HEK293 (cell line): Measurements from ENCODE around the gene ZNF841.

ENCODE experiments used
- CTCF ChIA-PET: fragments of 350-600 bp; formaldehyde crosslinking; extraction: SDS; loops from one replicate; lab custom pipeline; 2021; ENCODE audit warnings: antibody characterized with exemption; lab: Yijun Ruan, JAX
- POLR2A ChIA-PET: fragments of 300-600 bp; formaldehyde crosslinking; extraction: SDS; loops from one replicate; lab custom pipeline; 2020; ENCODE audit warnings: antibody characterized with exemption, inconsistent platforms; lab: Yijun Ruan, JAX
- H3K27ac ChIP-seq: fragments of 200-500 bp; sonication (Bioruptor generic); 2 replicates; pipeline ENCODE4 v1.5.1; 2014; ENCODE audit warnings: low read depth, low read length, control low read depth, inconsistent platforms; ENCODE audit errors: extremely low read depth
- H3K36me3 ChIP-seq, 2 experiments: fragments of 200-500 bp in 1 of 2; sonication (Bioruptor generic) in 1 of 2; 1 replicate in 1 of 2; 2 replicates in 1 of 2; pipeline ENCODE4 v1.5.1; 2014 to 2017; ENCODE audit warnings: inconsistent platforms in 2 of 2, low read length in 2 of 2; ENCODE audit not compliant: control insufficient read depth in 2 of 2, insufficient read depth in 1 of 2
- H3K4me1 ChIP-seq: fragments of 200-500 bp; sonication (Bioruptor generic); 2 replicates; pipeline ENCODE4 v1.5.1; 2014; ENCODE audit warnings: mild to moderate bottlenecking, low read length, inconsistent platforms; ENCODE audit not compliant: control insufficient read depth, insufficient read depth
- H3K4me3 ChIP-seq: 2 replicates; pipeline ENCODE4 v1.5.1; 2011; ENCODE audit warnings: low read depth, mild to moderate bottlenecking, control low read depth, low read length, moderate library complexity
- H3K9me3 ChIP-seq: fragments of 200-500 bp; sonication (Bioruptor generic); 2 replicates; pipeline ENCODE4 v1.5.1; 2014; ENCODE audit warnings: low read depth, low read length, inconsistent platforms; ENCODE audit not compliant: control insufficient read depth, insufficient read depth
- GLI2 ChIP-seq: fragments of 450-650 bp; formaldehyde crosslinking; IDR thresholded peaks from 2 replicates; pipeline ENCODE4; 2017; ENCODE audit warnings: missing biosample characterization, missing genetic modification characterization, low read depth, borderline replicate concordance
- GLIS1 ChIP-seq: fragments of 450-650 bp; formaldehyde crosslinking; IDR thresholded peaks from 2 replicates; pipeline ENCODE4 v1.5.1; 2016; ENCODE audit warnings: missing biosample characterization, missing genetic modification characterization
- IKZF3 ChIP-seq: fragments of 450-650 bp; IDR thresholded peaks from 2 replicates; pipeline ENCODE4 v1.5.0; 2018; ENCODE audit warnings: missing biosample characterization, mild to moderate bottlenecking, missing genetic modification characterization, moderate library complexity
- KLF1 ChIP-seq: fragments of 450-650 bp; formaldehyde crosslinking; IDR thresholded peaks from 2 replicates; pipeline ENCODE4 v1.5.1; 2016; ENCODE audit warnings: missing biosample characterization, missing genetic modification characterization
- KLF8 ChIP-seq: fragments of 450-650 bp; formaldehyde crosslinking; IDR thresholded peaks from 2 replicates; pipeline ENCODE4 v1.5.1; 2016; ENCODE audit warnings: missing biosample characterization, missing genetic modification characterization
- KLF9 ChIP-seq: fragments of 450-650 bp; formaldehyde crosslinking; IDR thresholded peaks from 2 replicates; pipeline ENCODE4 v1.5.1; 2016; ENCODE audit warnings: missing biosample characterization, missing genetic modification characterization, low read depth
- PRDM1 ChIP-seq: fragments of 450-650 bp; formaldehyde crosslinking; IDR thresholded peaks from 2 replicates; pipeline ENCODE4; 2016; ENCODE audit warnings: missing biosample characterization, missing genetic modification characterization
- SALL2 ChIP-seq: fragments of 450-650 bp; formaldehyde crosslinking; IDR thresholded peaks from 2 replicates; pipeline ENCODE4 v1.5.0; 2017; ENCODE audit warnings: missing biosample characterization, mild to moderate bottlenecking, missing genetic modification characterization, borderline replicate concordance
- SCRT1 ChIP-seq: fragments of 450-650 bp; formaldehyde crosslinking; IDR thresholded peaks from 2 replicates; pipeline ENCODE4 v1.5.1; 2016; ENCODE audit warnings: missing biosample characterization, missing genetic modification characterization, borderline replicate concordance
- SCRT2 ChIP-seq: fragments of 450-650 bp; formaldehyde crosslinking; IDR thresholded peaks from 2 replicates; pipeline ENCODE4 v1.5.1; 2016; ENCODE audit warnings: missing biosample characterization, missing genetic modification characterization
- ZBTB17 ChIP-seq: fragments of 450-650 bp; formaldehyde crosslinking; IDR thresholded peaks from 2 replicates; pipeline ENCODE4 v1.5.1; 2016; ENCODE audit warnings: missing biosample characterization, missing genetic modification characterization
- ZBTB20 ChIP-seq: fragments of 450-650 bp; formaldehyde crosslinking; IDR thresholded peaks from 2 replicates; pipeline ENCODE4 v1.5.1; 2016; ENCODE audit warnings: missing biosample characterization, missing genetic modification characterization
- ZBTB21 ChIP-seq: fragments of 450-650 bp; formaldehyde crosslinking; IDR thresholded peaks from 2 replicates; pipeline ENCODE4 v1.5.1; 2017; ENCODE audit warnings: missing biosample characterization, missing genetic modification characterization
- ZFP37 ChIP-seq: fragments of 450-650 bp; formaldehyde crosslinking; IDR thresholded peaks from 2 replicates; pipeline ENCODE4 v1.5.1; 2016; ENCODE audit warnings: missing biosample characterization, missing genetic modification characterization
- ZNF146 ChIP-seq: fragments of 450-650 bp; formaldehyde crosslinking; IDR thresholded peaks from 2 replicates; pipeline ENCODE4 v1.5.1; 2016; ENCODE audit warnings: missing biosample characterization, missing genetic modification characterization
- ZNF292 ChIP-seq: fragments of 450-650 bp; formaldehyde crosslinking; IDR thresholded peaks from 2 replicates; pipeline ENCODE4 v1.5.1; 2016; ENCODE audit warnings: low read depth, missing biosample characterization, missing genetic modification characterization, borderline replicate concordance
- ZNF37A ChIP-seq: fragments of 450-650 bp; IDR thresholded peaks from 2 replicates; pipeline ENCODE4 v1.5.1; 2018; ENCODE audit warnings: missing biosample characterization, missing genetic modification characterization
- ZNF391 ChIP-seq: fragments of 450-650 bp; formaldehyde crosslinking; IDR thresholded peaks from 2 replicates; pipeline ENCODE4 v1.5.1; 2016; ENCODE audit warnings: low read depth, missing biosample characterization, missing genetic modification characterization, borderline replicate concordance
- ZNF433 ChIP-seq: fragments of 450-650 bp; formaldehyde crosslinking; IDR thresholded peaks from 2 replicates; pipeline ENCODE4 v1.5.1; 2016; ENCODE audit warnings: missing biosample characterization, missing genetic modification characterization, low read depth
- ZNF501 ChIP-seq: fragments of 450-650 bp; formaldehyde crosslinking; IDR thresholded peaks from 2 replicates; pipeline ENCODE4 v1.5.1; 2016; ENCODE audit warnings: missing biosample characterization, missing genetic modification characterization
- ZNF510 ChIP-seq: fragments of 450-650 bp; formaldehyde crosslinking; IDR thresholded peaks from 2 replicates; pipeline ENCODE4 v1.5.1; 2018; ENCODE audit warnings: mild to moderate bottlenecking, missing genetic modification characterization, missing biosample characterization; ENCODE audit not compliant: insufficient replicate concordance
- ZNF549 ChIP-seq: fragments of 450-650 bp; IDR thresholded peaks from 2 replicates; pipeline ENCODE4 v1.5.1; 2018; ENCODE audit warnings: missing biosample characterization, missing genetic modification characterization, mild to moderate bottlenecking, inconsistent platforms, moderate library complexity
- ZNF561 ChIP-seq: fragments of 450-650 bp; IDR thresholded peaks from 2 replicates; pipeline ENCODE4 v1.5.1; 2018; ENCODE audit warnings: missing biosample characterization, missing genetic modification characterization, borderline replicate concordance
- ZNF585B ChIP-seq: fragments of 450-650 bp; formaldehyde crosslinking; IDR thresholded peaks from 2 replicates; pipeline ENCODE4 v1.5.1; 2016; ENCODE audit warnings: missing biosample characterization, missing genetic modification characterization
- ZNF600 ChIP-seq: fragments of 450-650 bp; formaldehyde crosslinking; IDR thresholded peaks from 2 replicates; pipeline ENCODE4 v1.5.1; 2016; ENCODE audit warnings: missing biosample characterization, missing genetic modification characterization
- ZNF654 ChIP-seq: fragments of 450-650 bp; formaldehyde crosslinking; IDR thresholded peaks from 2 replicates; pipeline ENCODE4 v1.5.1; 2016; ENCODE audit warnings: low read depth, missing biosample characterization, missing genetic modification characterization
- ZNF701 ChIP-seq: fragments of 450-650 bp; formaldehyde crosslinking; IDR thresholded peaks from 2 replicates; pipeline ENCODE4 v1.5.1; 2016; ENCODE audit warnings: missing biosample characterization, missing genetic modification characterization
- ZNF837 ChIP-seq: fragments of 450-650 bp; formaldehyde crosslinking; IDR thresholded peaks from 2 replicates; pipeline ENCODE4 v1.5.1; 2016; ENCODE audit warnings: missing biosample characterization, missing genetic modification characterization
- ZSCAN30 ChIP-seq: fragments of 450-650 bp; IDR thresholded peaks from 2 replicates; pipeline ENCODE4 v1.5.1; 2018; ENCODE audit warnings: missing biosample characterization, mild to moderate bottlenecking, missing genetic modification characterization, moderate library complexity
- TF ChIP-seq, protein P1 (sequence below): fragments of 450-650 bp; formaldehyde crosslinking; IDR thresholded peaks from 2 replicates; pipeline ENCODE4 v1.5.1; 2016; ENCODE audit warnings: missing biosample characterization, missing genetic modification characterization
- TF ChIP-seq, protein P2 (sequence below): fragments of 450-650 bp; formaldehyde crosslinking; IDR thresholded peaks from 2 replicates; pipeline ENCODE4 v1.5.1; 2016; ENCODE audit warnings: missing biosample characterization, missing genetic modification characterization, low read depth
- TF ChIP-seq, protein P3 (sequence below): fragments of 450-650 bp; formaldehyde crosslinking; IDR thresholded peaks from 2 replicates; pipeline ENCODE4 v1.5.1; 2016; ENCODE audit warnings: missing biosample characterization, missing genetic modification characterization

Gene ZNF841

DNA sequence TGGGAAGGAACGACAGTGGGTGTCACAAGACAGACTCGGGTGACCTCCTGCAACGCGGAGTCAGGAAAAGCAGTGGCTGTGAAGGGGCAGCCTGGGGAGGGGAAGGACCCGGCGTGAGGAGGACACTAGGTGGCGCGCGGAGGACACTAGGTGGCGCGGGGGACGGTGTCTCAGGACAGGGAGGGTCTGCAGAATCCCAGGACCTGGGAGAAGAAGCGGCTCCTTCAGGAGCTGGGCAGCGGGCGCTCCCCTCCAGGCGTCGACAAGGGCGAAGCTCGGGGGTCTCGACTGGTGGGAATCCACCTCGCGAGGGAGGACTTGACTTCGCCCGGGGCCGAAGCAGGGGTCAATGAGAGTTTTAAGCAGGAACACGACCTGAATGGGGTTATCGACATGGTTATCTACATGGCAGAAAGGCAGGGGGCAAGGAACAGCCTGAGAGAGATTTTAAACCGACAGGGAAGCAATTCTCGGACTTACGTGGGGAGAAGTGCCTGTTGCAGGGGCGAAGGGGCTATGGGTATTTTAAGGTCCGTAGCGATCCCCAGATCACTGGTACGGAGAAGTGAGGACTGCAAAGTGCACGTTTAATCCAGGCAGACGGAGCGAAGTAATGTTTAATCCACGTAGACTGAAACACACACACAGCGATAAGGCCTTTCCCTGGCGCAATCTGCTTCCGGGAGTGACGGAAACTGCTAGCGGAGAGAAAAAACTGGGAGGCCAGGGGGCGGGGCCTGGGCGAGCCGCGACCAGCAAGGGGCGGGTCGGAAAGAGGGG is 43.9 kb upstream of the ZNF841 start, which contains the start of gene ZNF616:
Gene ZNF616 (minus strand): TSS at position 687 of the 780 bp plus-strand sequence. CDS start 9,426 bp downstream, outside the sequence.
- POLR2A ChIA-PET = interaction anchor here (0.5 to 2.3 kb wide), 3 partner anchors 50 to 1121 kb away, joined by 4 to 17 read pairs (median 8); partner anchors contain the start of gene PPP2R1A
- TF ChIP-seq ZNF561 (peak; percentile 75), ZNF585B (tag by site-specific recombination) (no peak; the same call in 1 of the 2 replicates), SCRT1 (tag by site-specific recombination) (peak; percentile 71; the same call in 1 of the 2 replicates), ZNF600 (0 out of 2 replicates have a peak, but pooled peaks have one; percentile 30), ZSCAN30 (tag by site-specific recombination) (0 out of 2 replicates have a peak, but pooled peaks have one; percentile 39), GLIS1 (tag by site-specific recombination) (peak; percentile 88), ZNF37A (tag by site-specific recombination) (no peak), PRDM1 (tag by site-specific recombination) (peak; percentile 48; the same call in 1 of the 2 replicates), ZNF701 (no peak), ZBTB21 (tag by site-specific recombination) (0 out of 2 replicates have a peak, but pooled peaks have one; percentile 9), KLF9 (peak; percentile 94; the same call in 1 of the 2 replicates), SCRT2 (peak; percentile 93), ZNF501 (peak; percentile 17; the same call in 1 of the 2 replicates), ZNF292 (no peak), ZNF654 (tag by site-specific recombination) (peak; percentile 82), SALL2 (tag by site-specific recombination) (no peak), ZNF549 (tag by site-specific recombination) (peak; percentile 62; the same call in 1 of the 2 replicates), ZBTB20 (tag by site-specific recombination) (0 out of 2 replicates have a peak, but pooled peaks have one; percentile 7), ZNF146 (no peak), IKZF3 (peak; percentile 83), GLI2 (tag by site-specific recombination) (no peak), ZNF510 (tag by site-specific recombination) (no peak), ZFP37 (tag by site-specific recombination) (peak; percentile 75; the same call in 1 of the 2 replicates), ZNF433 (tag by site-specific recombination) (no peak), KLF1 (peak; percentile 24), ZNF391 (tag by site-specific recombination) (0 out of 2 replicates have a peak, but pooled peaks have one; percentile 22), ZNF837 (no peak), KLF8 (peak; percentile 88), ZBTB17 (peak; percentile 92)
- TF ChIP-seq, protein P1, sequence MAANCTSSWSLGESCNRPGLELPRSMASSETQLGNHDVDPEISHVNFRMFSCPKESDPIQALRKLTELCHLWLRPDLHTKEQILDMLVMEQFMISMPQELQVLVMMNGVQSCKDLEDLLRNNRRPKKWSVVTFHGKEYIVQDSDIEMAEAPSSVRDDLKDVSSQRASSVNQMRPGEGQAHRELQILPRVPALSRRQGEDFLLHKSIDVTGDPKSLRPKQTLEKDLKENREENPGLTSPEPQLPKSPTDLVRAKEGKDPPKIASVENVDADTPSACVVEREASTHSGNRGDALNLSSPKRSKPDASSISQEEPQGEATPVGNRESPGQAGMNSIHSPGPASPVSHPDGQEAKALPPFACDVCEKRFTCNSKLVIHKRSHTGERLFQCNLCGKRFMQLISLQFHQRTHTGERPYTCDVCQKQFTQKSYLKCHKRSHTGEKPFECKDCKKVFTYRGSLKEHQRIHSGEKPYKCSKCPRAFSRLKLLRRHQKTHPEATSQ (tag by site-specific recombination) = no peak
- TF ChIP-seq, protein P2, sequence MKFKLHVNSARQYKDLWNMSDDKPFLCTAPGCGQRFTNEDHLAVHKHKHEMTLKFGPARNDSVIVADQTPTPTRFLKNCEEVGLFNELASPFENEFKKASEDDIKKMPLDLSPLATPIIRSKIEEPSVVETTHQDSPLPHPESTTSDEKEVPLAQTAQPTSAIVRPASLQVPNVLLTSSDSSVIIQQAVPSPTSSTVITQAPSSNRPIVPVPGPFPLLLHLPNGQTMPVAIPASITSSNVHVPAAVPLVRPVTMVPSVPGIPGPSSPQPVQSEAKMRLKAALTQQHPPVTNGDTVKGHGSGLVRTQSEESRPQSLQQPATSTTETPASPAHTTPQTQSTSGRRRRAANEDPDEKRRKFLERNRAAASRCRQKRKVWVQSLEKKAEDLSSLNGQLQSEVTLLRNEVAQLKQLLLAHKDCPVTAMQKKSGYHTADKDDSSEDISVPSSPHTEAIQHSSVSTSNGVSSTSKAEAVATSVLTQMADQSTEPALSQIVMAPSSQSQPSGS (tag by site-specific recombination) = no peak
- TF ChIP-seq, protein P3, sequence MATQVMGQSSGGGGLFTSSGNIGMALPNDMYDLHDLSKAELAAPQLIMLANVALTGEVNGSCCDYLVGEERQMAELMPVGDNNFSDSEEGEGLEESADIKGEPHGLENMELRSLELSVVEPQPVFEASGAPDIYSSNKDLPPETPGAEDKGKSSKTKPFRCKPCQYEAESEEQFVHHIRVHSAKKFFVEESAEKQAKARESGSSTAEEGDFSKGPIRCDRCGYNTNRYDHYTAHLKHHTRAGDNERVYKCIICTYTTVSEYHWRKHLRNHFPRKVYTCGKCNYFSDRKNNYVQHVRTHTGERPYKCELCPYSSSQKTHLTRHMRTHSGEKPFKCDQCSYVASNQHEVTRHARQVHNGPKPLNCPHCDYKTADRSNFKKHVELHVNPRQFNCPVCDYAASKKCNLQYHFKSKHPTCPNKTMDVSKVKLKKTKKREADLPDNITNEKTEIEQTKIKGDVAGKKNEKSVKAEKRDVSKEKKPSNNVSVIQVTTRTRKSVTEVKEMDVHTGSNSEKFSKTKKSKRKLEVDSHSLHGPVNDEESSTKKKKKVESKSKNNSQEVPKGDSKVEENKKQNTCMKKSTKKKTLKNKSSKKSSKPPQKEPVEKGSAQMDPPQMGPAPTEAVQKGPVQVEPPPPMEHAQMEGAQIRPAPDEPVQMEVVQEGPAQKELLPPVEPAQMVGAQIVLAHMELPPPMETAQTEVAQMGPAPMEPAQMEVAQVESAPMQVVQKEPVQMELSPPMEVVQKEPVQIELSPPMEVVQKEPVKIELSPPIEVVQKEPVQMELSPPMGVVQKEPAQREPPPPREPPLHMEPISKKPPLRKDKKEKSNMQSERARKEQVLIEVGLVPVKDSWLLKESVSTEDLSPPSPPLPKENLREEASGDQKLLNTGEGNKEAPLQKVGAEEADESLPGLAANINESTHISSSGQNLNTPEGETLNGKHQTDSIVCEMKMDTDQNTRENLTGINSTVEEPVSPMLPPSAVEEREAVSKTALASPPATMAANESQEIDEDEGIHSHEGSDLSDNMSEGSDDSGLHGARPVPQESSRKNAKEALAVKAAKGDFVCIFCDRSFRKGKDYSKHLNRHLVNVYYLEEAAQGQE (tag by site-specific recombination) = no peak

More for the DNA sequence above, 43.9 kb upstream of the ZNF841 start, which contains the start of gene ZNF616:
- Histone ChIP-seq H3K27ac (peak within 1 kb of the TSS; percentile 73), H3K36me3 (peaks cover 0 to 10% of the 10 kb centered on the region in 2 experiments; a peak in 2 of 3 replicates), H3K9me3 (peaks cover 3% of the 10 kb centered on the region; the same call in 1 of the 2 replicates), H3K4me3 (peak within 1 kb of the TSS; percentile 57), H3K4me1 (no peaks in the 10 kb centered on the region)
- CTCF ChIA-PET = interaction anchor here (0.6 to 1.5 kb wide), 17 partner anchors 13 to 1370 kb away, joined by 3 to 13 read pairs (median 3); no protein-coding TSS in a partner anchor
